Left lung (tissue), 10 donors: ENCODE results near the gene TFAP2C. TPM values are rescaled to one million over a fixed set of nuclear protein-coding genes. Genes with fewer than 3 reads are reported as not detected.

Experiments used
- ATAC-seq: fragments of 200-7000 bp; cut with Tn5 transposase; one replicate; pipeline ENCODE4 v1.9.1; 2020; ENCODE audit warnings: moderate library complexity
- DNase-seq, 4 donors: peaks; one replicate each; pipeline ENCODE4 v3.0.0-alpha.2; 2013 to 2020
- H3K27ac ChIP-seq, 2 donors: fragments of 200-600 bp; sonication (generic) in 1 of 2; one replicate each; pipeline versions ENCODE4 v1.5.0 to v1.8.0; 2020 to 2021
- H3K27me3 ChIP-seq, 2 donors: fragments of 200-600 bp; sonication (generic) in 1 of 2; one replicate each; pipeline versions ENCODE4 v1.5.0 to v1.8.0; 2020 to 2021
- H3K36me3 ChIP-seq, 2 donors: fragments of 200-600 bp; sonication (generic) in 1 of 2; one replicate each; pipeline versions ENCODE4 v1.5.0 to v1.8.0; 2020 to 2021
- H3K4me1 ChIP-seq, 2 donors: fragments of 200-600 bp; one replicate each; pipeline ENCODE4 v1.8.0; 2021
- H3K4me3 ChIP-seq, 2 donors: fragments of 200-600 bp; sonication (generic) in 1 of 2; one replicate each; pipeline versions ENCODE4 v1.5.0 to v1.8.0; 2020 to 2021; ENCODE audit warnings: mild to moderate bottlenecking in 1 of 2
- H3K9me3 ChIP-seq, 2 donors: fragments of 200-600 bp; sonication (generic) in 1 of 2; one replicate each; pipeline versions ENCODE4 v1.5.0 to v1.8.0; 2020 to 2021
- intact Hi-C, 2 donors: fragments of 100-400 bp; cut with DNase I; formaldehyde crosslinking; loops; one replicate each; pipeline versions ENCODE4 v1.11.2 to v1.14.2; 2022
- polyA plus RNA-seq, 6 donors: library from polyadenylated mRNA; unstranded; fragments of 120-200 nt; gene quantifications; one replicate each; pipeline ENCODE4 v1.2.1, GENCODE V29; 2013; ENCODE audit not compliant: insufficient read length in 6 of 6
- total RNA-seq, 2 donors: library from RNA; stranded (reverse); fragmentation: NEBNext Ultra II Directional; extraction: Animal tissue kit (Norgen Biotek cat#: 25700); gene quantifications; one replicate each; pipeline ENCODE4 v1.2.1, GENCODE V29; 2021
- TF ChIP-seq, protein P1 (sequence below), 2 donors: fragments of 200-600 bp; sonication (generic) in 1 of 2; IDR thresholded peaks; one replicate each; pipeline versions ENCODE4 v1.5.0 to v1.8.0; 2021; ENCODE audit warnings: antibody characterized with exemption in 2 of 2
- donor health status: DM: no; HTN: yes; CAD: no.
- donor health status: DM: no; HTN: no; CAD: no.

Gene TFAP2C
- total and polyA plus RNA-seq, 8 donors = 2.4 to 4.1 (median 3.4) TPM

DNA sequence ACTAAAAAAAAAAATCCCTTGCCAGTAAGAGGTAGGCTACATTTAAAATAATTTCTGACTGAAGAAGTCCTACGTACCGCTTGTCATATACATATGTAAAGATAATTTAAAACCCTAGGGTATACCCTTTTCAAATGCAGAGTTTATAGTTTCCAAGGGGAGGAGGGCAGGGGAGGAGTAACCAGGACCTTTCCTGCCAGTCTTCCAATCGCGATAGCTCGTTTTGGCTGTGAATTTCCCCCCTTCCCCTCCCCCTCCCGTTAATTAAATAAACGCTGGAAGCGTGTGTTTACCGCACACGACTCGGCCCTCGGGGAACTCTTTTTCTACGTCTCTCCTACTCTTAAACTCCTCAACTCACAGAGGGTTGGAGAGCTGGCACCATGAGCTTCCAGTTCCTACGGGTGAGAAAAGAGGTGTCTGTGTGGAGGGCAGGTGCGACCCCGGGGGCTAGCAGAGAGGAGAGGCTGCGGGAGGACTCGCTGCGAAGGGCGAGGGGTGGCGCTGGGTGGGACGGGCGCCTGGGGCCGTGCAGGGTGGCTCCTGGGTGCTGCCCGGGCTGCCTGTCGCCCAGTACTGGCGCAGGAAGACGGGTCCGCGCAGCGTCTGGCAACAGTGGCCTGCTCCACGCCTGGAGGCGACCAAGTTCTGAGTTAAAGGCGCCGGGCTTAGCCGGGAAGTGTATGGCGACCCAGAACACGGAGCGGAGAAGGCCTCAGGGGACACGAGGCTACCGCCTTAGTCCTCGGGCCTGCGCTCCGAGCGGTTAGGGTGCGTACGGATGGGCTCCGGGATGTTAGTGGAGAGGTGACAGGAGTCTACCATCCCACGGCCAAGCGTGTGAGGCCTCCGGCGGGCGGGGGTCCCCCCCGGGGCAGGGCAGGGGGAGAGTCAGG, 4.1 kb upstream of the TFAP2C start:
- H3K9me3 ChIP-seq = no peaks in the 10 kb centered on the region
- no peak for ATAC-seq
- peaks cover 61 to 71% of the 10 kb centered on the region in 2 donors for H3K27me3 ChIP-seq
- TF ChIP-seq, protein P1, sequence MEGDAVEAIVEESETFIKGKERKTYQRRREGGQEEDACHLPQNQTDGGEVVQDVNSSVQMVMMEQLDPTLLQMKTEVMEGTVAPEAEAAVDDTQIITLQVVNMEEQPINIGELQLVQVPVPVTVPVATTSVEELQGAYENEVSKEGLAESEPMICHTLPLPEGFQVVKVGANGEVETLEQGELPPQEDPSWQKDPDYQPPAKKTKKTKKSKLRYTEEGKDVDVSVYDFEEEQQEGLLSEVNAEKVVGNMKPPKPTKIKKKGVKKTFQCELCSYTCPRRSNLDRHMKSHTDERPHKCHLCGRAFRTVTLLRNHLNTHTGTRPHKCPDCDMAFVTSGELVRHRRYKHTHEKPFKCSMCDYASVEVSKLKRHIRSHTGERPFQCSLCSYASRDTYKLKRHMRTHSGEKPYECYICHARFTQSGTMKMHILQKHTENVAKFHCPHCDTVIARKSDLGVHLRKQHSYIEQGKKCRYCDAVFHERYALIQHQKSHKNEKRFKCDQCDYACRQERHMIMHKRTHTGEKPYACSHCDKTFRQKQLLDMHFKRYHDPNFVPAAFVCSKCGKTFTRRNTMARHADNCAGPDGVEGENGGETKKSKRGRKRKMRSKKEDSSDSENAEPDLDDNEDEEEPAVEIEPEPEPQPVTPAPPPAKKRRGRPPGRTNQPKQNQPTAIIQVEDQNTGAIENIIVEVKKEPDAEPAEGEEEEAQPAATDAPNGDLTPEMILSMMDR (IDR thresholded peaks at IDR 0.05) = no peak
- H3K4me3 ChIP-seq = no peak overlapping the region
- no peaks in the 10 kb centered on the region for H3K36me3 ChIP-seq
- no peak for DNase-seq
- H3K4me1 ChIP-seq = peaks cover 0 to 26% of the 10 kb centered on the region in 2 donors
- no peak overlapping the region for H3K27ac ChIP-seq
- intact Hi-C loops = no loop called here

DNA sequence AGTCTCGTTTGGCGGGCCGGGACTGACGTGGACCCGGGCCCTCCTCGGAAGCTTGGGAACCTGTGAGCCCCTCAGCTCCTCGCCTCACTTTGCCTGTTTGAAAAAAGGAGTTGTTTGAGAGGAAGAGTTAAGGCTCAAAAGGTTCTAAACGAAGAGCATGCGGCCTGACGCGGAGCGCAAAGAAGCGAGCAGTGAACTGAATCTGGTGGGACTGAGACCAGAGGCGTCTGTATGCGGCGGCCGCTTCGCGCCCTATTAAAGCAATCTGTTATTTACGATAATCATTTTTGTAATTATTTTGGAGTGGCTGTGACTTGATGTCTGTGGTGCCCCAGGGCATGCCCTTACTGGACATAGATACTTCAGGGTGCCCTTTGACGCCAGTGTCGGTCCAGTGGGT, 3.3 kb upstream of the TFAP2C start:
- H3K27me3 ChIP-seq = peaks cover 69 to 79% of the 10 kb centered on the region in 2 donors
- intact Hi-C loops = no loop called here
- ATAC-seq = no peak

DNA sequence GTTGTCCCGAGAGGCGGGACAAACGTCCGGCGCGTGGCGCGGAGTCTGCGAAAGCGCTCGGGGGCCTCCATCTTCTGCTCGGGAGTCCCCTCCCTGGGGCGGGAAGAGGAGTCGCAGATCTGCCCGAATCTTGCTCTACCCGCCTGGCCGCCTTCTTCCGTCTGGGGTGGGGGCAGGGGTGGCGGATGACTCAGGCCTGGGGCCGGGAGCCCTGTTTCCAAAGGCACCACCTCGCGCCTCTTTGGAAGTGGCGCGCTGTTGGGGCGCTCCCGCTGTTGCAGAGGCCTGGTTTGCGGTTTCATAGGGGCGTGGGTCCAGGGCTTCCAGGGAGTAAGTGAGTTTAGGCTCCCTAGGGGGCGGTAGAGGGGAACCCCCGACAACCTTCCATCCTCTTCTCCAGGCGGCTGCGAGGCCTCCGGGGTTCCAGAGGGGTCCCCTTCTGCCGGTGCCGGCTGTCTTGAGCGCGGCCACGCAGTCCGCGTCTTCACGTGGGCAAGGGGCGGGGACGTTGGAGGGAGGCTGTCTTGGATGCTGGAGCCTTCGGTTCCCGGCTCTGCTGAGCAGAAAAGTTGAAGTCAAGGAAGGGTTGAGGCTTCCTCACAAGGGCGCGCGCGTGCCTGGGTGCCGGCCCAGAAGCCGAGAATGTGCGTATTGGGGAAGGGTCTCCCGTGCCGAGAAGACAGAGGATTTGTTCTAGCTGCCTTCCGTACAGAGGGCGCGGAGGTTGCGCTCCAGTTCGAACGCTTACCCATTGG, 2.6 kb upstream of the TFAP2C start:
- Histone ChIP-seq H3K4me3 (no peak overlapping the region), H3K4me1 (peaks cover 0 to 30% of the 10 kb centered on the region in 2 donors), H3K27me3 (peaks cover 75 to 86% of the 10 kb centered on the region in 2 donors), H3K27ac (no peak overlapping the region), H3K36me3 (no peaks in the 10 kb centered on the region), H3K9me3 (no peaks in the 10 kb centered on the region)
- ATAC-seq = no peak
- intact Hi-C loops = no loop called here
- DNase-seq = peak in 2 of 4 donors; percentile 36 to 71
- TF ChIP-seq, protein P1 (IDR thresholded peaks at IDR 0.05) = no peak

More for the DNA sequence above, 3.3 kb upstream of the TFAP2C start:
- no peak for DNase-seq
- H3K4me1 ChIP-seq = peaks cover 0 to 30% of the 10 kb centered on the region in 2 donors
- H3K4me3 ChIP-seq = no peak overlapping the region
- TF ChIP-seq, protein P1 (IDR thresholded peaks at IDR 0.05) = no peak
- no peaks in the 10 kb centered on the region for H3K9me3 ChIP-seq
- no peaks in the 10 kb centered on the region for H3K36me3 ChIP-seq
- no peak overlapping the region for H3K27ac ChIP-seq

DNA sequence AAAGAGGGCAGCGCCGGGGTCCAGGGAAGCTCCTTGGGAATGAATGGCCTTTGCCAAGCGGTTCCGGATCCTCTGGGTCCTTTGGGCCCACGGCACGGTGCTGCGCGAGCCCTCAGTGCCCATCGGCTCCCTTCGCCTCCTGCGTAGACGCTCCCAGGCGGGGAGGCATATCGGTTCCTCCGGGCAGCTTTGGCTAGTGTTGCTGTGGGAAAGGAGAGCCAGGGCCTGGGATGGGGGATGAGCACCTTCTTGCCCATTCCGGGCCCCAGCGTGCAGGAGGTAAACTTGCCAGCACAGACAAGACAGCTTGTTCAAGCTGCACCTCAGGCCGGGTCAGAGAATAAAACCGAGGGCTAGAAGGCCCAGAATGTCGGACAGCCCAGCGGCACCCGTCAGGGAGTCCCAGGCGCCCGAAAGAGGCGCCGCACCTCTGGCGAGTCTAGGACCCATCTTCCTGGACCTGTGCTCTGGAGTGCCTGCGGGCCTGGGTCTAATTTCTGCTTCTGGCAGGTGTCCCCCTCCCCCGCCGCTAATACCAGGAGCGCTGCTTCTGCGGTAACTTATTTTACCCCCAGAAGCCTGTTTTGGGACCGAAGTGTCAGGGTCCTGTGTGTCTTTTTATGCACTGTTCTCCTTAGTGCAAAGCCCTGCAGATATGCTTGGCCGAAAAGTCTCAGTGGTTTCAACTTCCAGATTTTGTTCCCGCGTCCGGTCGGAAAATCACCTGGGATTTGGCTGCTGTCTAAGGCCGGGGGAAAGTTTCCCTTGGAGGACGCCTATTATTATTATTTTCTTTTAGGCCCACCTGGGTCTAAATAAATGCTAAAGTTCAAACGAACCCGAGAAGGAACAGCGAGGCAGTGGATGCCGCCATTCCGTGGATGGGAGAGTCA, 1.7 kb upstream of the TFAP2C start:
- no peaks in the 10 kb centered on the region for H3K9me3 ChIP-seq
- no peak for DNase-seq
- H3K27me3 ChIP-seq = peaks cover 81 to 94% of the 10 kb centered on the region in 2 donors
- no peaks in the 10 kb centered on the region for H3K36me3 ChIP-seq
- no peak overlapping the region for H3K27ac ChIP-seq
- peaks cover 0 to 30% of the 10 kb centered on the region in 2 donors for H3K4me1 ChIP-seq
- ATAC-seq = no peak
- TF ChIP-seq, protein P1 (IDR thresholded peaks at IDR 0.05) = no peak
- intact Hi-C loops = no loop called here
- H3K4me3 ChIP-seq = no peak overlapping the region
